Colonic mucosa (tissue), 4 donors: ENCODE data around the gene CNTFR. TPM values are rescaled to one million over a fixed set of nuclear protein-coding genes. Genes with fewer than 3 reads are reported as not detected.

Experiments used
- DNase-seq: peaks from one replicate; pipeline ENCODE4 v3.0.0-alpha.2; 2020
- H3K27ac ChIP-seq: fragments of 200-600 bp; one replicate; pipeline ENCODE4 v1.8.0; 2021
- H3K27me3 ChIP-seq: fragments of 200-600 bp; one replicate; pipeline ENCODE4 v1.8.0; 2021
- H3K36me3 ChIP-seq: fragments of 200-600 bp; one replicate; pipeline ENCODE4 v1.8.0; 2021
- H3K4me1 ChIP-seq: fragments of 200-600 bp; one replicate; pipeline ENCODE4 v1.8.0; 2021; ENCODE audit warnings: mild to moderate bottlenecking
- H3K4me3 ChIP-seq: fragments of 200-600 bp; one replicate; pipeline ENCODE4 v1.8.0; 2021
- H3K9ac ChIP-seq, 2 donors: one replicate each; pipeline ENCODE4 v1.7.0; 2013; ENCODE audit warnings: control low read depth in 2 of 2, low read depth in 2 of 2, low read length in 2 of 2
- H3K9me3 ChIP-seq: fragments of 200-600 bp; one replicate; pipeline ENCODE4 v1.8.0; 2021
- CTCF ChIP-seq: fragments of 200-600 bp; IDR thresholded peaks from one replicate; pipeline ENCODE4 v1.8.0; 2022; ENCODE audit warnings: antibody characterized with exemption, mild to moderate bottlenecking
- intact Hi-C: fragments of 100-400 bp; cut with DNase I; formaldehyde crosslinking; loops from one replicate; pipeline ENCODE4 v1.14.1; 2022
- total RNA-seq, 2 donors: library from RNA; stranded (reverse); fragmentation: NEBNext Ultra II Directional in 1 of 2; extraction: Animal tissue kit (Norgen Biotek cat#: 25700) in 1 of 2; gene quantifications; one replicate each; pipeline ENCODE4 v1.2.1, GENCODE V29; 2021
- donor health status: healthy.
- donor health status: DM: no; HTN: no; CAD: no.
- donor health status: DM: no; HTN: no; CAD: no.

The CNTFR gene
- total RNA-seq, 2 donors from 2014 or later, result 1.8 to 1.9 TPM

GRCh38 chr9:34508463-34508862, 81.1 kb downstream of the CNTFR start:
- no peaks in the 10 kb centered on the region for H3K9me3 ChIP-seq
- H3K36me3 ChIP-seq, result no peaks in the 10 kb centered on the region
- no peak for DNase-seq
- no peak overlapping the region for H3K27ac ChIP-seq
- no peak overlapping the region for H3K9ac ChIP-seq
- H3K4me1 ChIP-seq, result no peaks in the 10 kb centered on the region
- H3K4me3 ChIP-seq, result no peak overlapping the region
- intact Hi-C loops, result no loop called here
- H3K27me3 ChIP-seq, result no peaks in the 10 kb centered on the region
- no peak for TF ChIP-seq CTCF

GRCh38 chr9:34507966-34508365, 81.6 kb downstream of the CNTFR start:
- intact Hi-C loops, result no loop called here
- no peak for TF ChIP-seq CTCF
- DNase-seq, result no peak

GRCh38 chr9:34507556-34507955, 82.0 kb downstream of the CNTFR start:
- TF ChIP-seq CTCF, result no peak
- intact Hi-C loops, result no loop called here

More at GRCh38 chr9:34507966-34508365, 81.6 kb downstream of the CNTFR start:
- H3K9ac ChIP-seq, result no peak overlapping the region
- no peaks in the 10 kb centered on the region for H3K9me3 ChIP-seq
- no peaks in the 10 kb centered on the region for H3K27me3 ChIP-seq
- no peaks in the 10 kb centered on the region for H3K36me3 ChIP-seq
- H3K4me3 ChIP-seq, result no peak overlapping the region
- no peak overlapping the region for H3K27ac ChIP-seq
- H3K4me1 ChIP-seq, result no peaks in the 10 kb centered on the region

GRCh38 chr9:34506623-34507022, 82.9 kb downstream of the CNTFR start:
- no peak for DNase-seq
- intact Hi-C loops, result no loop called here

More at GRCh38 chr9:34507556-34507955, 82.0 kb downstream of the CNTFR start:
- H3K27me3 ChIP-seq, result no peaks in the 10 kb centered on the region
- no peak for DNase-seq
- H3K27ac ChIP-seq, result no peak overlapping the region
- no peaks in the 10 kb centered on the region for H3K9me3 ChIP-seq
- H3K9ac ChIP-seq, result no peak overlapping the region
- no peaks in the 10 kb centered on the region for H3K4me1 ChIP-seq
- H3K4me3 ChIP-seq, result no peak overlapping the region
- no peaks in the 10 kb centered on the region for H3K36me3 ChIP-seq

GRCh38 chr9:34505370-34506120, 84.0 kb downstream of the CNTFR start:
- no peak for DNase-seq
- TF ChIP-seq CTCF, result no peak
- H3K36me3 ChIP-seq, result no peaks in the 10 kb centered on the region
- intact Hi-C loops, result no loop called here
- H3K27ac ChIP-seq, result no peak overlapping the region
- H3K4me3 ChIP-seq, result no peak overlapping the region
- H3K9ac ChIP-seq, result no peak overlapping the region
- H3K4me1 ChIP-seq, result no peaks in the 10 kb centered on the region
- H3K27me3 ChIP-seq, result no peaks in the 10 kb centered on the region
- H3K9me3 ChIP-seq, result no peaks in the 10 kb centered on the region

More at GRCh38 chr9:34506623-34507022, 82.9 kb downstream of the CNTFR start:
- H3K9me3 ChIP-seq, result no peaks in the 10 kb centered on the region
- no peak overlapping the region for H3K9ac ChIP-seq
- H3K4me1 ChIP-seq, result no peaks in the 10 kb centered on the region
- H3K27ac ChIP-seq, result no peak overlapping the region
- H3K4me3 ChIP-seq, result no peak overlapping the region
- no peaks in the 10 kb centered on the region for H3K27me3 ChIP-seq
- TF ChIP-seq CTCF, result no peak
- no peaks in the 10 kb centered on the region for H3K36me3 ChIP-seq
